A673 (cell line): ENCODE results near the gene C20orf144. TPM values are rescaled to one million over a fixed set of nuclear protein-coding genes. Genes with fewer than 3 reads are reported as not detected.
A peak's percentile ranks its signal among the peaks of the same experiment; 100 is the strongest.

Source experiments
- BruUV-seq: library from RNA; stranded (reverse); fragments of 400-500 nt; replicated peaks from 2 replicates; lab custom pipeline; 2021; lab: Mats Ljungman, UMichigan
- CTCF ChIA-PET: fragments of 300-600 bp; sonication (Branson Sonifier 250); formaldehyde crosslinking; loops from one replicate; lab custom pipeline; 2022; ENCODE audit warnings: antibody characterized with exemption; lab: Charles Lee
- POLR2A ChIA-PET: fragments of 300-600 bp; sonication (Branson Sonifier 250); formaldehyde crosslinking; loops from one replicate; lab custom pipeline; 2022; ENCODE audit warnings: antibody characterized with exemption; ENCODE audit not compliant: low non-redundant PET; lab: Charles Lee
- DNase-seq: peaks from one replicate; pipeline ENCODE4 v3.0.0-alpha.2; 2015; ENCODE audit warnings: low spot score
- H3K27ac ChIP-seq: fragments of 200-600 bp; sonication (generic); 2 replicates; pipeline ENCODE4 v1.5.1; 2016; ENCODE audit warnings: mixed run types, low read depth, mild to moderate bottlenecking, mixed read lengths, antibody characterized with exemption, low read length; ENCODE audit not compliant: poor library complexity, severe bottlenecking
- H3K27me3 ChIP-seq: fragments of 200-600 bp; sonication (generic); replicated peaks from 2 replicates; pipeline ENCODE4 v1.6.1; 2017; ENCODE audit warnings: mixed run types, low read depth, mild to moderate bottlenecking, mixed read lengths, antibody characterized with exemption, low read length; ENCODE audit not compliant: insufficient read depth, poor library complexity
- H3K36me3 ChIP-seq: fragments of 200-600 bp; sonication (generic); 2 replicates; pipeline ENCODE4 v1.6.1; 2016; ENCODE audit warnings: mixed run types, mild to moderate bottlenecking, mixed read lengths, antibody characterized with exemption, low read length; ENCODE audit not compliant: insufficient read depth, poor library complexity, severe bottlenecking
- H3K4me1 ChIP-seq: fragments of 200-600 bp; sonication (generic); 2 replicates; pipeline ENCODE4 v1.6.1; 2017; ENCODE audit warnings: mixed run types, mild to moderate bottlenecking, mixed read lengths, antibody characterized with exemption, low read length; ENCODE audit not compliant: insufficient read depth, poor library complexity, severe bottlenecking
- H3K4me3 ChIP-seq: fragments of 200-600 bp; sonication (generic); 2 replicates; pipeline ENCODE4 v1.5.1; 2016; ENCODE audit warnings: low read depth, mixed run types, mild to moderate bottlenecking, mixed read lengths, low read length; ENCODE audit not compliant: poor library complexity, severe bottlenecking
- H3K9me3 ChIP-seq: fragments of 200-600 bp; sonication (generic); 2 replicates; pipeline ENCODE4 v1.6.1; 2016; ENCODE audit warnings: mixed run types, low read depth, mild to moderate bottlenecking, mixed read lengths, antibody characterized with exemption, low read length; ENCODE audit not compliant: poor library complexity, severe bottlenecking
- EZH2 ChIP-seq: fragments of 200-600 bp; sonication (generic); IDR thresholded peaks from 2 replicates; pipeline ENCODE4 v1.6.1; 2017; ENCODE audit warnings: borderline replicate concordance, low read depth, mild to moderate bottlenecking, mixed read lengths, antibody characterized with exemption, low read length; ENCODE audit not compliant: poor library complexity, severe bottlenecking
- intact Hi-C: fragments of 100-400 bp; cut with micrococcal nuclease; formaldehyde crosslinking; loops from one replicate; pipeline ENCODE4 v1.10.0; 2022; ENCODE audit not compliant: unreplicated experiment
- total RNA-seq: library from RNA; stranded (reverse); gene quantifications from 2 replicates; pipeline ENCODE4 v1.2.3, GENCODE V29; 2021
- TF ChIP-seq, protein P1 (sequence below): fragments of 300-800, 200-600 bp; sonication (generic); conservative IDR thresholded peaks from 2 replicates; pipeline ENCODE4 v1.5.1; 2017; ENCODE audit warnings: low read depth, mild to moderate bottlenecking, antibody characterized with exemption, low read length, moderate library complexity, mixed read lengths

The C20orf144 gene
- total RNA-seq, 1 experiment from 2014 or later: 0.13 TPM

GRCh38 chr20:33664762-33665144 is 2.6 kb downstream of the C20orf144 start:
- CTCF ChIA-PET: interaction anchor here (0.6 kb wide), 1 partner anchor 208 kb away, joined by 6 read pairs; no protein-coding TSS in a partner anchor
- no peaks in the 10 kb centered on the region for H3K9me3 ChIP-seq
- TF ChIP-seq, protein P1, sequence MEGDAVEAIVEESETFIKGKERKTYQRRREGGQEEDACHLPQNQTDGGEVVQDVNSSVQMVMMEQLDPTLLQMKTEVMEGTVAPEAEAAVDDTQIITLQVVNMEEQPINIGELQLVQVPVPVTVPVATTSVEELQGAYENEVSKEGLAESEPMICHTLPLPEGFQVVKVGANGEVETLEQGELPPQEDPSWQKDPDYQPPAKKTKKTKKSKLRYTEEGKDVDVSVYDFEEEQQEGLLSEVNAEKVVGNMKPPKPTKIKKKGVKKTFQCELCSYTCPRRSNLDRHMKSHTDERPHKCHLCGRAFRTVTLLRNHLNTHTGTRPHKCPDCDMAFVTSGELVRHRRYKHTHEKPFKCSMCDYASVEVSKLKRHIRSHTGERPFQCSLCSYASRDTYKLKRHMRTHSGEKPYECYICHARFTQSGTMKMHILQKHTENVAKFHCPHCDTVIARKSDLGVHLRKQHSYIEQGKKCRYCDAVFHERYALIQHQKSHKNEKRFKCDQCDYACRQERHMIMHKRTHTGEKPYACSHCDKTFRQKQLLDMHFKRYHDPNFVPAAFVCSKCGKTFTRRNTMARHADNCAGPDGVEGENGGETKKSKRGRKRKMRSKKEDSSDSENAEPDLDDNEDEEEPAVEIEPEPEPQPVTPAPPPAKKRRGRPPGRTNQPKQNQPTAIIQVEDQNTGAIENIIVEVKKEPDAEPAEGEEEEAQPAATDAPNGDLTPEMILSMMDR: no peak
- TF ChIP-seq EZH2: no peak
- peaks cover 14% of the 10 kb centered on the region for H3K36me3 ChIP-seq
- POLR2A ChIA-PET: no interaction called here
- no peak overlapping the region for H3K4me3 ChIP-seq
- H3K4me1 ChIP-seq: peaks cover 27% of the 10 kb centered on the region
- DNase-seq: no peak
- BruUV-seq: no TSS peak
- H3K27ac ChIP-seq: no peak overlapping the region
- intact Hi-C loops: loop anchor here (5.0 kb wide), 2 partner anchors 463 to 473 kb away; no protein-coding TSS in a partner anchor
- H3K27me3 ChIP-seq: no peaks in the 10 kb centered on the region

- Histone ChIP-seq H3K9me3 (no peaks in the 10 kb centered on the region), H3K36me3 (peaks cover 16% of the 10 kb centered on the region), H3K27ac (peak within 1 kb of the TSS; percentile 29), H3K27me3 (no peaks in the 10 kb centered on the region), H3K4me3 (peak within 1 kb of the TSS; percentile 48), H3K4me1 (peaks cover 34% of the 10 kb centered on the region)
- intact Hi-C loops: loop anchor here (5.0 kb wide), 1 partner anchor 461 kb away; no protein-coding TSS in a partner anchor
- POLR2A ChIA-PET: no interaction called here
- BruUV-seq: no TSS peak
- TF ChIP-seq, protein P1: no peak
- no peak for TF ChIP-seq EZH2
- DNase-seq: peak; percentile 80
- CTCF ChIA-PET: interaction anchor here (0.5 to 1.1 kb wide), 3 partner anchors 29 to 1145 kb away, joined by 3 to 14 read pairs (median 5); no protein-coding TSS in a partner anchor
These were observed 4.4 kb downstream of the C20orf144 start, which contains the start of gene ACTL10 for GRCh38 chr20:33666293-33667244. Gene ACTL10, plus strand, starts transcription at chr20:33666943. Its CDS starts 555 bp downstream, at chr20:33667498.

DNA sequence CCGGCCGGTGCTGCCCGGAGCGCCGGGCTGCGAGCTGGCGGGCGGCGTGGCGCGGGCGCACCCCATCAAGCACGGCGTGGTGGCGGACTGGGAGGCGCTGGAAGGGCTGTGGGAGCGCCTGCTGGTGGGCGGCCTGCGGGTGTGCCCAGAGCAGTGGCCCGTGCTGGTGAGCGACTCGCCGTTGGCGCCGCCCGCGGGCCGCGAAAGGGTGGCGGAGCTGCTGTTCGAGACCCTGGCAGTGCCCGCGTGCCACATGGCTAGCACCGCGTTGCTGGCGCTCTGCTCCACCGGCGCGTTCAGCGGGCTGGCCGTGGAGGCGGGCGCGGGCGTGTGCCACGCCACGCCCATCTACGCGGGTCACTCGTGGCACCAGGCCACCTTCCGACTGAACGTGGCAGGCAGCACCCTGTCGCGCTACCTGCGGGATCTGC is 5.1 kb downstream of the C20orf144 start:
- Histone ChIP-seq H3K4me1 (peaks cover 40% of the 10 kb centered on the region), H3K27ac (peak overlapping the region; percentile 29), H3K36me3 (peaks cover 16% of the 10 kb centered on the region), H3K9me3 (no peaks in the 10 kb centered on the region), H3K4me3 (peak overlapping the region; percentile 48), H3K27me3 (no peaks in the 10 kb centered on the region)
- POLR2A ChIA-PET: no interaction called here
- TF ChIP-seq, protein P1: no peak
- TF ChIP-seq EZH2: no peak
- DNase-seq: peak; percentile 46
- BruUV-seq: no TSS peak
- CTCF ChIA-PET: interaction anchor here (0.6 to 1.1 kb wide), 2 partner anchors 214 to 1146 kb away, joined by 3 to 5 read pairs; no protein-coding TSS in a partner anchor
- intact Hi-C loops: loop anchor here (5.0 kb wide), 1 partner anchor 460 kb away; no protein-coding TSS in a partner anchor
